Measurements from ENCODE around the gene C22orf15. TPM values are rescaled to one million over a fixed set of nuclear protein-coding genes. Genes with fewer than 3 reads are reported as not detected.

Gene C22orf15
- total and polyA plus RNA-seq, 3 experiments from 2014 or later = 0.75 to 0.93 (median 0.81) TPM

GRCh38 chr22:23775779-23776375 is 13.1 kb downstream of the C22orf15 start:
- no peaks in the 10 kb centered on the region for H3K9me3 Mint-ChIP-seq

GRCh38 chr22:23777776-23778576 is 15.2 kb downstream of the C22orf15 start:
- H3K27ac Mint-ChIP-seq = no peak overlapping the region
- no peak overlapping the region for H3K4me3 Mint-ChIP-seq
- peaks cover 5 to 6% (median 5%) of the 10 kb centered on the region in 3 donors for H3K4me1 Mint-ChIP-seq
- POLR2A ChIA-PET = no interaction called here
- no peaks in the 10 kb centered on the region for H3K36me3 Mint-ChIP-seq
- Histone ChIP-seq H3K27ac (ENCODE audit: low read depth, low read length) (no peak overlapping the region), H3K9me3 (ENCODE audit: low read length) (no peaks in the 10 kb centered on the region), H3K27me3 (ENCODE audit: insufficient read depth, low read length, poor library complexity, severe bottlenecking) (no peaks in the 10 kb centered on the region), H3K36me3 (ENCODE audit: insufficient read depth, low read length) (no peaks in the 10 kb centered on the region), H3K4me1 (ENCODE audit: insufficient read depth, low read length) (no peaks in the 10 kb centered on the region), H3K4me3 (ENCODE audit: low read length) (no peak overlapping the region)
- H3K9me3 Mint-ChIP-seq = no peaks in the 10 kb centered on the region
- H3K27me3 Mint-ChIP-seq = no peaks in the 10 kb centered on the region
- CTCF ChIA-PET = interaction anchor here (1.6 to 1.7 kb wide), 2 partner anchors 9 to 72 kb away, joined by 4 to 5 read pairs; partner anchors contain the start of gene CHCHD10
- no peak for DNase-seq

More at GRCh38 chr22:23775779-23776375, 13.1 kb downstream of the C22orf15 start:
- Histone ChIP-seq H3K4me1 (ENCODE audit: insufficient read depth, low read length) (peaks cover 8% of the 10 kb centered on the region), H3K27me3 (ENCODE audit: insufficient read depth, low read length, poor library complexity, severe bottlenecking) (no peaks in the 10 kb centered on the region), H3K36me3 (ENCODE audit: insufficient read depth, low read length) (no peaks in the 10 kb centered on the region), H3K9me3 (ENCODE audit: low read length) (no peaks in the 10 kb centered on the region), H3K27ac (ENCODE audit: low read depth, low read length) (no peak overlapping the region), H3K4me3 (ENCODE audit: low read length) (no peak overlapping the region)
- POLR2A ChIA-PET = no interaction called here
- H3K4me1 Mint-ChIP-seq = peaks cover 9 to 17% (median 10%) of the 10 kb centered on the region in 3 donors
- DNase-seq = no peak
- peak overlapping the region in 1 of 8 donors; percentile 18 for H3K27ac Mint-ChIP-seq
- no peaks in the 10 kb centered on the region for H3K36me3 Mint-ChIP-seq
- no peaks in the 10 kb centered on the region for H3K27me3 Mint-ChIP-seq
- CTCF ChIA-PET = interaction anchor here (1.0 to 1.5 kb wide), 3 partner anchors 13 to 118 kb away, joined by 3 to 5 read pairs (median 5); partner anchors contain the start of gene MIF
- peak overlapping the region in 1 of 7 donors; percentile 51 for H3K4me3 Mint-ChIP-seq

- Mint-ChIP-seq H3K4me3 (no peak overlapping the region), H3K27me3 (no peaks in the 10 kb centered on the region), H3K27ac (no peak overlapping the region), H3K9me3 (no peaks in the 10 kb centered on the region), H3K36me3 (no peaks in the 10 kb centered on the region), H3K4me1 (peaks cover 0 to under 1% (median under 1%) of the 10 kb centered on the region in 3 donors)
- no peak for DNase-seq
- POLR2A ChIA-PET = no interaction called here
- Histone ChIP-seq H3K27ac (ENCODE audit: low read depth, low read length) (no peak overlapping the region), H3K36me3 (ENCODE audit: insufficient read depth, low read length) (no peaks in the 10 kb centered on the region), H3K9me3 (ENCODE audit: low read length) (no peaks in the 10 kb centered on the region), H3K4me1 (ENCODE audit: insufficient read depth, low read length) (no peaks in the 10 kb centered on the region), H3K4me3 (ENCODE audit: low read length) (no peak overlapping the region), H3K27me3 (ENCODE audit: insufficient read depth, low read length, poor library complexity, severe bottlenecking) (no peaks in the 10 kb centered on the region)
- CTCF ChIA-PET = interaction anchor here (1.6 to 1.7 kb wide), 2 partner anchors 10 to 71 kb away, joined by 4 to 5 read pairs; partner anchors contain the start of gene CHCHD10
Observed at GRCh38 chr22:23778577-23778900, 15.7 kb downstream of the C22orf15 start.

- POLR2A ChIA-PET = no interaction called here
- CTCF ChIA-PET = no interaction called here
- no peaks in the 10 kb centered on the region for H3K36me3 Mint-ChIP-seq
- Histone ChIP-seq H3K27me3 (ENCODE audit: insufficient read depth, low read length, poor library complexity, severe bottlenecking) (no peaks in the 10 kb centered on the region), H3K4me3 (ENCODE audit: low read length) (no peak overlapping the region), H3K27ac (ENCODE audit: low read depth, low read length) (no peak overlapping the region), H3K9me3 (ENCODE audit: low read length) (no peaks in the 10 kb centered on the region), H3K4me1 (ENCODE audit: insufficient read depth, low read length) (no peaks in the 10 kb centered on the region), H3K36me3 (ENCODE audit: insufficient read depth, low read length) (no peaks in the 10 kb centered on the region)
- no peak overlapping the region for H3K4me3 Mint-ChIP-seq
- H3K4me1 Mint-ChIP-seq = peaks cover 0 to under 1% (median under 1%) of the 10 kb centered on the region in 3 donors
- no peaks in the 10 kb centered on the region for H3K9me3 Mint-ChIP-seq
- no peaks in the 10 kb centered on the region for H3K27me3 Mint-ChIP-seq
- no peak for DNase-seq
- H3K27ac Mint-ChIP-seq = peak overlapping the region in 1 of 8 donors; percentile 61
Observed at GRCh38 chr22:23779083-23779482, 16.3 kb downstream of the C22orf15 start.

- H3K27ac Mint-ChIP-seq = peak overlapping the region in 1 of 8 donors; percentile 92
- H3K4me1 Mint-ChIP-seq = peaks cover 0 to 5% (median 4%) of the 10 kb centered on the region in 3 donors
- H3K27me3 Mint-ChIP-seq = no peaks in the 10 kb centered on the region
- H3K9me3 Mint-ChIP-seq = no peaks in the 10 kb centered on the region
- DNase-seq = no peak
- ChIA-PET CTCF (no interaction called here), POLR2A (no interaction called here)
- Histone ChIP-seq H3K27me3 (ENCODE audit: insufficient read depth, low read length, poor library complexity, severe bottlenecking) (no peaks in the 10 kb centered on the region), H3K36me3 (ENCODE audit: insufficient read depth, low read length) (no peaks in the 10 kb centered on the region), H3K9me3 (ENCODE audit: low read length) (no peaks in the 10 kb centered on the region), H3K27ac (ENCODE audit: low read depth, low read length) (no peak overlapping the region), H3K4me3 (ENCODE audit: low read length) (no peak overlapping the region), H3K4me1 (ENCODE audit: insufficient read depth, low read length) (no peaks in the 10 kb centered on the region)
- no peaks in the 10 kb centered on the region for H3K36me3 Mint-ChIP-seq
- H3K4me3 Mint-ChIP-seq = no peak overlapping the region
Observed at GRCh38 chr22:23779731-23780130, 16.9 kb downstream of the C22orf15 start.

GRCh38 chr22:23780146-23780748 is 17.5 kb downstream of the C22orf15 start:
- POLR2A ChIA-PET = no interaction called here
- Mint-ChIP-seq H3K36me3 (no peaks in the 10 kb centered on the region), H3K4me1 (peaks cover 0 to 5% (median 4%) of the 10 kb centered on the region in 3 donors), H3K9me3 (no peaks in the 10 kb centered on the region), H3K4me3 (no peak overlapping the region), H3K27ac (no peak overlapping the region), H3K27me3 (no peaks in the 10 kb centered on the region)
- Histone ChIP-seq H3K9me3 (ENCODE audit: low read length) (no peaks in the 10 kb centered on the region), H3K36me3 (ENCODE audit: insufficient read depth, low read length) (no peaks in the 10 kb centered on the region), H3K4me3 (ENCODE audit: low read length) (no peak overlapping the region), H3K27ac (ENCODE audit: low read depth, low read length) (no peak overlapping the region), H3K27me3 (ENCODE audit: insufficient read depth, low read length, poor library complexity, severe bottlenecking) (no peaks in the 10 kb centered on the region), H3K4me1 (ENCODE audit: insufficient read depth, low read length) (no peaks in the 10 kb centered on the region)
- CTCF ChIA-PET = no interaction called here
- no peak for DNase-seq

GRCh38 chr22:23781065-23781464 is 18.3 kb downstream of the C22orf15 start:
- no peaks in the 10 kb centered on the region for H3K9me3 ChIP-seq (ENCODE audit: low read length)
- CTCF ChIA-PET = interaction anchor here (1.0 kb wide), 1 partner anchor 12 kb away, joined by 3 read pairs; no protein-coding TSS in a partner anchor
- H3K4me1 ChIP-seq (ENCODE audit: insufficient read depth, low read length) = peaks cover under 1% of the 10 kb centered on the region
- no peak overlapping the region for H3K4me3 ChIP-seq (ENCODE audit: low read length)
- H3K27ac Mint-ChIP-seq = no peak overlapping the region
- H3K36me3 ChIP-seq (ENCODE audit: insufficient read depth, low read length) = no peaks in the 10 kb centered on the region
- peaks cover under 1 to 9% (median 4%) of the 10 kb centered on the region in 3 donors for H3K4me1 Mint-ChIP-seq
- no peak overlapping the region for H3K4me3 Mint-ChIP-seq
- no peak overlapping the region for H3K27ac ChIP-seq (ENCODE audit: low read depth, low read length)
- POLR2A ChIA-PET = no interaction called here
- H3K27me3 Mint-ChIP-seq = no peaks in the 10 kb centered on the region
- DNase-seq = no peak
- no peaks in the 10 kb centered on the region for H3K9me3 Mint-ChIP-seq
- H3K36me3 Mint-ChIP-seq = no peaks in the 10 kb centered on the region
- no peaks in the 10 kb centered on the region for H3K27me3 ChIP-seq (ENCODE audit: insufficient read depth, low read length, poor library complexity, severe bottlenecking)

All from CD8-positive, alpha-beta memory T cell (primary cell).